ENCODE measurements around the gene PCNX4. TPM values are rescaled to one million over a fixed set of nuclear protein-coding genes. Genes with fewer than 3 reads are reported as not detected.

Gene PCNX4
- polyA plus RNA-seq, 3 donors, result 13.1 to 18.4 (median 16.7) TPM

GRCh38 chr14:60215127-60215444, 123.4 kb downstream of the PCNX4 start:
- Mint-ChIP-seq H3K27me3 (ENCODE audit: low read depth in 3 of 3) (peaks cover 2 to 4% (median 3%) of the 10 kb centered on the region in 3 donors), H3K36me3 (no peaks in the 10 kb centered on the region), H3K4me3 (no peak overlapping the region), H3K4me1 (no peaks in the 10 kb centered on the region), H3K9me3 (no peaks in the 10 kb centered on the region), H3K27ac (peak overlapping the region in 1 of 7 donors; percentile 7)
- Histone ChIP-seq H3K4me2 (replicated peaks; ENCODE audit: extremely low read depth, low read length, poor library complexity, severe bottlenecking) (no peak overlapping the region), H3K9me3 (replicated peaks in 1 of 2; ENCODE audit: control insufficient read depth in 1 of 2, insufficient read depth in 1 of 2, low read length in 2 of 2) (no peaks in the 10 kb centered on the region), H3K4me1 (ENCODE audit: control insufficient read depth in 1 of 2, insufficient read depth in 2 of 2, low read length in 2 of 2) (no peaks in the 10 kb centered on the region), H4K20me1 (ENCODE audit: insufficient read depth, low read length) (no peaks in the 10 kb centered on the region), H3K36me3 (replicated peaks in 1 of 2; ENCODE audit: control insufficient read depth in 1 of 2, insufficient read depth in 2 of 2, low read length in 2 of 2) (no peaks in the 10 kb centered on the region), H3K9ac (ENCODE audit: insufficient read depth, low read length, poor library complexity, severe bottlenecking) (no peak overlapping the region), H3K27ac (ENCODE audit: low read depth in 1 of 2, low read length in 2 of 2) (no peak overlapping the region), H3K4me3 (replicated peaks in 1 of 3; ENCODE audit: low read depth in 2 of 3, low read length in 3 of 3) (no peak overlapping the region), H2AFZ (ENCODE audit: insufficient read depth, low read depth, low read length, poor library complexity, severe bottlenecking) (no peak overlapping the region), H3K79me2 (ENCODE audit: insufficient read depth, low read length) (no peaks in the 10 kb centered on the region), H3K27me3 (ENCODE audit: control insufficient read depth in 2 of 2, insufficient read depth in 2 of 2, low read length in 2 of 2) (no peaks in the 10 kb centered on the region)
- WGBS (ENCODE audit: insufficient coverage), result 100% methylated on average over 1 of the region's 2 CpGs
- DNase-seq, result no peak
- intact Hi-C loops (cut with micrococcal nuclease), result no loop called here
- TF ChIP-seq CTCF (IDR thresholded peaks at IDR 0.05), result no peak

- Histone ChIP-seq H3K79me2 (ENCODE audit: insufficient read depth, low read length) (no peaks in the 10 kb centered on the region), H3K9me3 (replicated peaks in 1 of 2; ENCODE audit: control insufficient read depth in 1 of 2, insufficient read depth in 1 of 2, low read length in 2 of 2) (no peaks in the 10 kb centered on the region), H3K27ac (ENCODE audit: low read depth in 1 of 2, low read length in 2 of 2) (no peak overlapping the region), H2AFZ (ENCODE audit: insufficient read depth, low read depth, low read length, poor library complexity, severe bottlenecking) (no peak overlapping the region), H4K20me1 (ENCODE audit: insufficient read depth, low read length) (no peaks in the 10 kb centered on the region), H3K4me3 (replicated peaks in 1 of 3; ENCODE audit: low read depth in 2 of 3, low read length in 3 of 3) (no peak overlapping the region), H3K4me2 (replicated peaks; ENCODE audit: extremely low read depth, low read length, poor library complexity, severe bottlenecking) (no peak overlapping the region), H3K9ac (ENCODE audit: insufficient read depth, low read length, poor library complexity, severe bottlenecking) (no peak overlapping the region), H3K27me3 (ENCODE audit: control insufficient read depth in 2 of 2, insufficient read depth in 2 of 2, low read length in 2 of 2) (no peaks in the 10 kb centered on the region), H3K4me1 (ENCODE audit: control insufficient read depth in 1 of 2, insufficient read depth in 2 of 2, low read length in 2 of 2) (no peaks in the 10 kb centered on the region), H3K36me3 (replicated peaks in 1 of 2; ENCODE audit: control insufficient read depth in 1 of 2, insufficient read depth in 2 of 2, low read length in 2 of 2) (no peaks in the 10 kb centered on the region)
- Mint-ChIP-seq H3K27me3 (ENCODE audit: low read depth in 3 of 3) (peaks cover 1 to 4% (median 2%) of the 10 kb centered on the region in 3 donors), H3K4me1 (no peaks in the 10 kb centered on the region), H3K27ac (no peak overlapping the region), H3K9me3 (no peaks in the 10 kb centered on the region), H3K4me3 (no peak overlapping the region), H3K36me3 (no peaks in the 10 kb centered on the region)
- DNase-seq, result no peak
- no peak for TF ChIP-seq CTCF (IDR thresholded peaks at IDR 0.05)
- WGBS (ENCODE audit: insufficient coverage), result 100% methylated on average over 2 of the region's 4 CpGs
- intact Hi-C loops (cut with micrococcal nuclease), result no loop called here
Measured at GRCh38 chr14:60215520-60216420, 124.0 kb downstream of the PCNX4 start.
